GM04504 (cell line): ENCODE results near the gene RBM12.

Experiments used
- DNase-seq: peaks from one replicate; pipeline ENCODE4 v3.0.0-alpha.2; 2012; ENCODE audit warnings: low read depth

RBM12 gene

DNA sequence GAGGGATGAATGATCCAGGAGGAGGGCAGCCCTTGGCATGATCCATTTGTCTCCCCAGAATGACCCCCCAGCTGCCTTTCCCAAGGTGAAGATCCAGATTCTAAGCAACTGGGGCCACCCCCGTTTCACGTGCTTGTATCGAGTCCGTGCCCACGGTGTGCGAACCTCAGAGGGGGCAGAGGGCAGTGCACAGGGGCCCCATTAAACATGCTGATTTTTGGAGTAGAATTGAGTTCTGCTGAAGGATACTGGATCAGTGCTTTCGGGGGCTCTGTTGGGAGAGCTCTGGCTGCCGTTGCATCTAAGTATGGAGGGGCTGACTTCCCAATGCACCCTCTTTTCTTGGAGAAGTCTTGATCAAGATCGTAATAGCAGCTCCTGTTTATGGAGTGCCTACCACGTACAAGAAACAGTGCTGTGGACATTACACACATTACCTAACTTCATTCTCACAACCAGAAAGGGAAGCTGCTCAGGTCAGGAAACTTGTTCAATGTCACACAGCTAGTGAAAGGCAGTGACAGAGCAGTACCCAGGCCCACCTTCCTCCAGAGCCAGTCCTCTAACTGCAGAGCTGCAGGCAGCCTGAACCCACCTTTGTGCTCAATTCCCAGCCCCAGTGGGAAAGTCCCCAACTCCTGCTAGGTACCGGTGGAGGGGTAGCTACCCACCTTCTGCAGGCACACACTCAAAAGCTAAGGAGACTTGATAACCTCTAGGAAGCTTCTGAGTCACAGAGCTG lies 43.7 kb downstream of the RBM12 start:
- no peak for DNase-seq

DNA sequence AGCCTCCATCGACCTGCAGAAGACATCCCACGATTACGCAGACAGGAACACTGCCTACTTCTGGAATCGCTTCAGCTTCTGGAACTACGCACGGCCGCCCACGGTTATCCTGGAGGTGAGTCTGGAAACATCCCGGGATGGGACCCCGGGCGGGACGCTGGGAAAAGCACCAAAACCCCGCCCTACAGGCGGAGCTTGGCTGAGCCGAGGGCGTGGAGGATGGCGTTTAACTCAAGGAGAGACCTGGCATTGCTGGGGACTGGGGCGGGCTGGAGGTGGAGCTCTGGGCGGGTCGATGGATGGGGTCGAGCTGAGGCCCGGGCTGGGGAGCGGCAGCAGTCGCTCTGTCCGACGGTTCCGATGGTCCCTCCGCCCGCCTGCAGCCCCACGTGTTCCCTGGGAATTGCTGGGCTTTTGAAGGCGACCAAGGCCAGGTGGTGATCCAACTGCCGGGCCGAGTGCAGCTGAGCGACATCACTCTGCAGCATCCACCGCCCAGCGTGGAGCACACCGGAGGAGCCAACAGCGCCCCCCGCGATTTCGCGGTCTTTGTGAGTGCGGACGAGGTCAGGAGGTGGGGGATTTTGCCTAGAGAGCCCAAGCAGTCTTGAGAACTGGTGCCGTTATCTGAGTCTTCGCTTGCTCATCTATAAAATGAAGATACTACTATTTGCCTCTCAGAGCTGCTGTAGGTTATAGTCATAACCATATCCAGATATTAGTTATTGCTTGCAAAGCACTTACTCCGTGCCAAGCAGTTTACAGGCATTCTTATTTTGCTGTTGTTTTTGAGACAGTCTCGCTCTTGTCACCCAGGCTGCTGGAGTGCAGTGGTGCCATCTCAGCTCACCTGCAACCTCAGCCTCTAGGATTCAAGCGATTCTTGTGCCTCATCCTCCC lies 45.3 kb downstream of the RBM12 start:
- DNase-seq = peak; percentile 45

DNA sequence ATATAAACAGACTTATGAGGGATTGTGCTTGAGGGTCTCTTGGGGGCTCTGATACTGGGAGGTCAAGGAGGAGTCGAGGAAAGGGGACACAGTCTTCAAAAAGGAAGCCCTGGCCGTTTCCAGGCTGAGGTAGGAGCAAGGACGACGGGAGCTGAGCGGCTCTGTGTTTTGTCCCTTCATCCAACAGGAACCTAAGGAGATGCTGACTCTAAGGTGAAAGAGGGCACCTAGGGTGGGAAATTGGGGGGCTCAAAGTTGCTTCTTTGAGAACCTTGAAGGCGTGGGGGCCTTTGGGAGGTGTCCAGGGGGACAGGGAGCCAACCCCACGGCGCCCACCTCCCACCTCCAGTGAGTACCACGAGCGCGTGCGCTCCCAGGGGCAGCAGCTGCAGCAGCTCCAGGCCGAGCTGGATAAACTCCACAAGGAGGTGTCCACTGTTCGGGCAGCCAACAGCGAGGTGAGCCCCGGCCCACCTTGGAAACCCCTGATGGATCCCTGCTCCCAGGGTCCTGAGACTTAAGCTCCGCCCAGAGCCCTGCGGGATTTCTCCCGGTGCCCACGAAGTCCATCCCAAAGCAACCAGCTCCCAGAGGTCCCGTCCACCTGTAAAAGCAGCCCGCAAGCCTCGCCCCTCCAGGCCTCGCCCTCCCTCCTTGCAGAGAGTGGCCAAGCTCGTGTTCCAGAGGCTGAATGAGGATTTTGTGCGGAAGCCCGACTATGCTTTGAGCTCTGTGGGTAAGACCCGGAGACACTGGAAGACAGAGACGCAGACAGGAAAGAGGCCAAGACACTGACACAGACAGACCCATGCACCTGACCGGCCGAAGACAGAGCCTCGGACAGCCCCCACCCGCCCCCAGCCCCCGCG lies 46.2 kb downstream of the RBM12 start:
- DNase-seq = no peak

DNA sequence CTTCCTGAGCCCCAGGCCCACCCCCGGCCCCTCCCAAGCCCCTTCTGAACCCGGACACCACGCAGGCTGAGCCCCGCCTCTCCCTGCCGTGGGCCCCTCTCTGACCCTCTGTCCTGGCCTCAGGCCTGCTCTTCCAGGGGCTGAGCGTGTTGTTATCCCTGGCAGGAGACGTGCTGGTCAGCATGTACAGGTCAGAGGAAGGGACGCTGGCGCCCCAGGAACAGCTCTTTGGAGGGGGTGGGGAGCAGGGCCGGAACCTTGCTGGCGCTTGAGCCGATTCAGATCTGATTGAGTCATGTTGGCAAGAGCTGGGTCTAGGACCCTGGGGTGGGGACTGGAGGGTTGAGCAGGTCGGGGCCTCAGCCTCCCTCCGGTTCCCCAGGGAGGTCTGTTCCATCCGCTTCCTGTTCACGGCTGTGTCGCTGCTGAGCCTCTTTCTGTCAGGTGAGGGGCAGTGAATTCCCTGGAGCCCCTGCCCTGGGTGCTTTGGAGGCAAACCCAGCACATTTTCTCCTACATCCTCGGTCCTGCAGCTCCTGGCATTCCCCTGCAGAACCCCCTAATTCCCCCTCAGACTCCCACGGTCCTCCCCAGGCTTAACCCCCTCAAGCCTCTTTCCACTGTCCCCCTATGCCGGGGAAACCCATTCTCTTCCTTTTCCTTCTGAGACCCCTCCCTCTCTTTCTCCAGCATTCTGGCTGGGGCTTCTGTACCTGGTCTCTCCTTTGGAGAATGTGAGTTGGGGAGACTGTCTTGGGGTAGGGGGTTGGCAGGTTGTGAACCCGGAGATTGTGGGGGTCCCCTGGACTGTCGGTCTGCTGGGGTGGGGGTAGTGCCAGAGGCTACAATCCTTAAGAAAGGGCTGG lies 47.1 kb downstream of the RBM12 start:
- DNase-seq = no peak

DNA sequence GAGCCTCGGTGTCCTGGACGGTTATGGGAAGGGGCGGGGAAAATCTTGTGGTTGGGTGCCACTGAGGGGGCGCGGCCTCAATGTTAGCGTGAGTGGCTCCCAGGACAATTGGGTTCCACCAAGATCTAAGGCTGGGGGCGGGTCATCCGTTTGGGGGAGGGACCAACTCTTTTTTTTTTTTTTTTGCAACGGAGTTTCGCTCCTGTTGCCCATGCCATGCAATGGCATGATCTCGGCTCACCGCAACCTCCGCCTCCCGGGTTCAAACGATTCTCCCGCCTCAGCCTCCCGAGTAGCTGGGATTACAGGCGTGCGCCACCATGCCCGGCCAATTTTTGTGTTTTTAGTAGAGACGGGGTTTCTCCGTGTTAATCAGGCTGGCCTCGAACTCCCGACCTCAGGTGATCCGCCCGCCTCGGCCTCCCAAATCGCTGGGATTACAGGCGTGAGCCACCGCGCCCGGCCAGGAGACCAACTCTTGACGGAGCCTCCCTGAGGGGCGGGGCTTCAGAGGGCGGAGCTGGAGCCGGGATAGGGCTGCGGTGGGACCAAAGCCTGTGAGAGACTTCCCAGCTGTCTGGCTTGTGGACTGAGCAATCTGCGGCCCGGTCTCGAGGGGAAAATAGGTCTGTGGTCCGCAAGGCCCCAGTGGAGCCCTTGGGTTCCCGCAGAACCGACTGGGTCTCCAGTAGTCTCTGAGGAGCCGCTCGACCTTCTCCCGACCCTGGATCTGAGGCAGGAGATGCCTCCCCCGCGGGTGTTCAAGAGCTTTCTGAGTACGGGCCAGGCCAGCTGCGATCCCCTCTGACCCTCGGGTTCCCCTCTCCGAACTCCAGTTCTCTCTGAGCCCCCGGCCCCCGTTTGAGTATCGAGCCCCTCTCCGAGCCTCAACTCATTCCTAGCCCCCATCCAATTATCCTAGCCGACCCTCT lies 48.0 kb downstream of the RBM12 start:
- peak; percentile 53 for DNase-seq

DNA sequence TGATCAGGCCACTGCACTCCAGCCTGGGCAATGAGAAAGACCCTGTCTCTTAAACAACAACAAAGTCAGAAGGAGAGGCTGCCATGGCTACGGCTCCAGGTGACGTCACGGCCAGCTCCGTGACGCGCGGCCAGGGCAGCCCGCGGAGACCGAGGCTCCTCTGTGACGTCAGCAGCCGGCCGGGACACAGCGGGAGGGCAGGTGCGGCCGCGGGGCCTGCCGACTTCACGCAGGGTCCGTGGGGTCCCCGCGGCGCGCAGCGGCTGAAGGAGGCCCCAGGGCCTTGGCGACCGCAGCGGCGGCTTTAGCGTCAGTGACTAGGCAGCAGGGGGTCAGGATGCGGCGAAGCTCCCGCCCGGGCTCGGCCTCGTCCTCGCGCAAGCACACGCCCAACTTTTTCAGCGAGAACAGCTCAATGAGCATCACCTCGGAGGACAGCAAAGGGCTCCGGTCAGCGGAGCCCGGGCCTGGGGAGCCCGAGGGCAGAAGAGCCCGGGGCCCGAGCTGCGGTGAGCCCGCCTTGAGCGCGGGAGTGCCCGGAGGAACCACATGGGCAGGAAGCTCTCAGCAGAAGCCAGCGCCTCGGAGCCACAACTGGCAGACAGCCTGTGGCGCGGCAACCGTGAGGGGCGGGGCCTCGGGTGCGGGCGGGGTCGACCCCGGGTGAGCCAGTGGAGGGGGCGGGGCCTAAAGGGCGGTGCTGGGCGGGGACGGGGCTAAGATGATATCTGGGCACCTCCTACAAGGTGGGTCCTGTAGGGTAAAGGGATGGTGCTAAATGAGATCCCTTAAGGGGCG lies 48.8 kb downstream of the RBM12 start, which contains the start of gene SPAG4:
Gene SPAG4, plus strand, starts transcription at position 163 of the 798 bp plus-strand sequence. Its CDS starts 175 bp downstream, at position 338.
- peak; percentile 99 for DNase-seq

DNA sequence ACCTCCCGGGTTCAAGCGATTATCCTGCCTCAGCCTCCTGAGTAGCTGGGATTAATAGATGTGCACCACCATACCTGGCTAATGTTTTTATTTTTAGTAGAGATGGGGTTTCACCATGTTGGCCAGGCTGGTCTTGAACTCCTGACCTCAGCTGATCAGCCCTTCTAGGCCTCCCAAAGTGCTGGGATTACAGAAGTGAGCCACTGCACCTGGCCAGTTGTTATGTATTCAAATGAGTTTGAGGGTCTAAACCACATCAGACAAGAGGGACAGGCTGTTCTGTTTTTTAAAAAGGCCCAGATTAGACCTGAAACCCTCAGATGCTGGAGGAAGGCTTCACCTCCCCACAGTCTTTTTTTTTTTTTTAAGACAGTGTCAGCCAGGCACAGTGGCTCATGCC lies 53.2 kb downstream of the RBM12 start:
- no peak for DNase-seq

DNA sequence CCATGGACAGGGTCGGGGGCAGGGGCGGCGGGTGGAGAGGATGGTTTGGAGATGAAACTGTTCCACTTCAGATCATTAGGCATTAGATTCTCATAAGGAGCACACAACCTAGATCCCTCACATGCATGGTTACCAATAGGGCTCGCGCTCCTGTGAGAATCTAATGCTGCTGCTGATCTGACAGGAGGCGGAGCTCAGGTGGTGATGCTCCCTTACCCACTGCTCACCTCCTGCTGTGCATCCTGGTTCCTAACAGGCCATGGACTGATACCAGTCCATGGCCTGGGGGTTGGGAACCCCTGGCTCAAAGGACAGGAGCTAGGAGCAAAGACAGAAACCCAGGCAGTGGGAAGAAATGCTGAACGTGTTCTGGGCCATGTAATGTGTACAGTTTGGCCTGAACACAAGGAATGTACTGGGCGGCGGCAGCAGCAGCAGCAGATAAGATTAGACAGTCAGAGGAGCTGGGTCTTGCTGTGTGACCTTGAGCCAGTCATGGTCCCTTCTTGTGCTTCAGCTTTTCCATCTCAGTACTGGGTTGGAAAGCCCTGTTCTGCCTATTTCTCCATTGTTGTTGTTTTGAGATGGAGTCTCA lies 53.8 kb downstream of the RBM12 start:
- no peak for DNase-seq

DNA sequence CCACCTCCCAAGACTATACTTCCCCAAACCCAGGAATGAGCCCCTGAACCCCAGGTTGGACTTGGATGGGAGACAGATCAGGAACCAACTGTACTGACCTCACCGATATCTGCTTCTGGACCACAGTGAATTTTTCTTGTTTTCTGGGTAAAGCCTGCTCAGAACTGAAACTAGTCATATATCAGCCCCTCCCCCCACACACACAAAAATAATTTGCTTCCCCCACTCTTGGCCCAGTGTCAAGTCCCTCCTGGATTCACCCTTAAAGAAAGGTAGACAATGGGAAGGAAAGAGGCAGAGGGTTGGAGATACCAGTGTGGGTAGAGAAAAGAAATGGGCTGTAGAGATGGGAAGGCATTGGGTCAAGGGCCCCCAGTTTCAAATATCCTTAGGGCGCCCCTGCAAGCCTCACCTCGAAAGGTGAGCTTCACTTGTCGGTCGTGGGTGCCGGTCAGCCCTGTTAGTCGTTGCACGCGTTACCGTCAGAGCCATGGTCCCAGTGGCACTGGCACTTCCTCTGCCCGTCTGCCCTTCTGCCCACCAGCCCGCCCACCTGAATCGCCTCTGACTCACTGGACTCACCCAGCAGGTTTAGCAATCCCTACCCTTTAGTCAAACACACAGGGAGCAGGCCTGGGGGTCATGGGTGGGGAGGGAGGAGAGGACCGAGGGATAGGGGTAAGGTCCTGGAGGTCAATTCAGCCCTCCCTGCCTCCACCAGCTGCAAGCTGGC lies 57.5 kb downstream of the RBM12 start:
- no peak for DNase-seq

DNA sequence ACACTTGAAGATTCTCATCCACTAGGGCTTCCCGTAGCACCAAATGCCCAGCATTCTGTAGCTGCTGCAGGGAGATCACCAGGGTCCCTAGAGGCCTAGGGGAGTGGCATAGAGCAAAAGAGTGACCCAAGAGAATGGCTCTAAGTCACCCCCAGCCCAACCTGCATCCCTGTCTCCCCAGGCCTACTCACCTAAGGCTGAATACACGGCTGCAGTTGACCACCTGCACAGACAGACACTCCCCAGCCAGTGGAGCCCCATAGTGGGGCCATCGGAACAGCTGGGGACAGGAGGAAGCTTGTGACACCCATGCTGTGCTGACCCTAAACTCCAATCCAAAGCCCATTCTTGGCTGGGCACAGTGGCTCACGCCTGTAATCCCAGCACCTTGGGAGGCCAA lies 58.6 kb downstream of the RBM12 start:
- no peak for DNase-seq

DNA sequence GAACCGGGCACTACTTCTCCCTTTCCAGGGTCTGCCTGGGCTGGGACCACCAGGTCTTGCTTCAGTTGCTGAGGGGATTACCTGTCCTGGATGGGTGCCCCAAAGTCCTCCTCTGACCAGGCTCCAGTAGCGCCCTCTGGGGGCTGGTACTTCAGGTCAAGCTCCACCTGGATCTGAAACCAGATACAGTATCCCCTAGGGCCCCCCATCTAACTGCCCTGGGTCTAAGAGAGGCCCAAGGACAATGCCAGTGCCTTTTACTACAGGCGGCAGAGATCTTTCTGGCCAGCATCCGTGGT lies 60.3 kb downstream of the RBM12 start:
- DNase-seq = no peak

DNA sequence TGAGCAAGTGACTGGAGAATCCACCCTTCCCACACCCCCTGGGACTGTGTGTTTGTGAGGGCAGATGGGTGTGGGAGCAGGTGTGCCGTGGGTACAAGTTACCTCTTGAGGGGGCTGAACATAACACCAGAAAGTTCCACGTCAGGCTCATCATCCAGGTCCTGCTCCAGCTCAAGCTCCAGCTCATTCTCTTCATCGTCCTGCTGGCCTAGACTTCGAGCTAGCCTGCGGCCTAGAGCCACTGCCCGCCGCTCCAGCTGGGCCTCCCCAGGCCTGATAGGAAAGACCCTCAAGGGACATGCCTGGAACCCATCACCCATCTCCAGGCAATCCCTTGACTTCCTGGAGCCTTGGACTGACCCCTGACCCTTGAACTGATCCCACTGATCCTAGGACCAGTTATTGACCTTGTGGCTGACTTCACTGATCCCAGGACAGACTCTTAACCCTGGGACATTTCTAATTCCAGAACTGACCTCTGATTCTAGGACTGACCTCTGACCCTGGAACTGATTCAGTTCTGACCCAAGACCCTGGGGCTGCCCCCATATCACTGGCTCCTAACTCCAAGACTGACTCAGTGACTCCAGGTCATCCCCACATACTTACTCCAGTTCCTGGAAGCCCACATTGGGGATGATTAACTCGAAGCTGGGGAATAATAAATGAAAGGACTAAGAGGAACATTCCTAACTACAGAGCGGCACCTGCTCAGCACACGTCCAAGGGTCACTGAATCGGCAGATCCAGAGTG lies 60.8 kb downstream of the RBM12 start:
- no peak for DNase-seq

DNA sequence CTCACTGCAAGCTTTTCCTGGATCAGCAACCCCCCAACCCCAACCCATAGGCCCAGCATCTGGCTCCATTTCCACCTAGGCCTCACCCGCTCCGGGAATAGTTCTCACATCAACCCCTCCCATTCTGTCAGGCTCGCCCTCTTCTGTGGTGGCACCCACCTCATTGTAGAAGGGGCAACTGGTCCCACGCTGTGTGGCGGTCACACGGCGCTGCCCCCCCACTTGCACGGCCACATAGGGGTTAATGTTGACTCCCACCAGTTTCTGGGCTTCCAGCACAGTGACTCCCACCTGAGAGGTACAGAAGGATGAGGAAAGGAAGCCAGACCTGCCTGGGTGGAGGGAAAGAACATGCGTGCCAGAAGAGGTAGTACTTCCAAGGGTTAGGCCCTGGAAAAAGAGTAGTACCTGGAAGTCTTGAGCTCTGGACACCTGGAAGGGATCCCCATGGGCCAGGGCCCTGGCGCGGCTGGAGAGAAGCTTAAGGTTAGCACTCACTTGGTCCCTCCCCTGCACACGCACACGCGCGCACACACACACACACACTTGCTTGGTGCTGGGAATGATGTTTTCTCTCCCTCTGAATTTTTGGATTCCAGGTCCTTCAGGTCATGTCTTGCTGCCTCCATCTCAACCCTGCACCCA lies 61.7 kb downstream of the RBM12 start:
- DNase-seq = no peak

DNA sequence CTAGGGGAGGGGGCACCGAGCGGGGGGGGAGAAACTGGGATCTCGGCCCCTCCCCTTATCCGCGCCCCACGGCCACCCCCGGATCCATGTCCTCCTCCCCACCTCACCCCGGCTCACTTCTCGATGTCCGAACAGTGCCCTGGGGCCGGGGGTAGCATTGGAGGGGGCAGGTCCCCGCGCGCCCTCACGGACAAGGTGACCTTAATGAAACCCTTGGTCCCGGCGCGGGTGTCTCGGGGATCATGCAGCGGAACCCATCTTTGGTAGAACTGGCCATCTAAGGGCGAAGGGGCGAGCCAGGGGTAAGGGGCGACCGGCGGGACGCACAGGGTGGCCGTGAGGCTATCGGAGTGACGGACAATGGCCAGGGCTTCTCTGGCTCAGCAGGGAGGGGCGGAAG lies 62.7 kb downstream of the RBM12 start:
- DNase-seq = no peak

DNA sequence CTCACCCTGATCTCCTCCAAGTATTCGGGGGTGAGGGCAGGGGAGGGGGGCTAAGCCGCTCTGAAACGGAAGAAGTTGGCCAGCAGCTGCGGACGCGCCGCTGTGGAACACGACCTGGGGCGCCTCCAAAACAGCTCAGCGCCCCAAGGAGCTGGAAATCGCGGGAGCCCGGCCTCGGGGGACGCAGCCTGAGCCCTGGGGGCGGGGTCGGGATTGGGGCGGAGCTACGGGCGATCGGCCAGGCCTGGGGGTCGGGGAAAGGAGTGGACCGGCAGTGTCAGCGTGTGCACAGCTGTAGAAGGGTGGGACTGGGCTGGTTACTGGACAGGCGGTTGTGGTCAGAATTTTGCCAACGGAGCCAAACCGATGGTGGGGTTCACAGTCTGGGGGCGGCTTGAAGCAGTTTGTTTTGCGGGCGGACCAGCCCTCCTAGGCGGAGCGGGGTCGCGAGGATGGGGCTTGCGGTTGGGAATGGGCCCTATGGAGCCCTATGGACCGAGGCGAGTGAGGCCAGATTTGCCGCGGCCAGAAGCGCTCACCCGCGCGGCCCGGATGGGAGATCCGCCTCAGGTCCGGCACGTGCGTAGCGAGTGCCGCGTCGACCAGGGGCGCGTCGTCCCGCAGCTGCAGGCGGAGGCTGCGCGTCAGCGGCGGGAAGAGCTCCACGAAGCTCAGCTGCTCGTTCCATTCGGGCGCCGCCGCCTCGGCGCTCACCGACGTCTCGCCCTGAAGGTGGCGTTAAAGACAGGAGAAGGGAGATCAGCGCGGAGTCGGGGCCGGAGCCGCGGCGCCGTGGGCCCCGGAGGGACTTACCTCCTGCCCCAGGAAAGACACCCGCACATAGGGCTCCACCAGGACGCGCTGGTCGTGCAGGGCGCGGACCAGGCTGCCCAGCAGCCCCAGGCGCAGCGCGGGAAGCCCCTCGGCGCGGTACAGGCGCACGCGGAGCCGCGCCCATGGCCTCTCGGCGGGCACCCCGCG lies 63.4 kb downstream of the RBM12 start:
- DNase-seq = peak; percentile 27
